GM12878 (cell line): ENCODE measurements around the gene CD55. TPM values are rescaled to one million over a fixed set of nuclear protein-coding genes. Genes with fewer than 3 reads are reported as not detected.

ENCODE experiments used
- ASH2L ChIP-seq: fragments of 300-600, 200-600 bp; sonication (generic); IDR thresholded peaks from 2 replicates; pipeline ENCODE4 v1.6.1; 2017; ENCODE audit warnings: low read depth, mild to moderate bottlenecking, borderline replicate concordance
- CHD1 ChIP-seq: IDR thresholded peaks from 2 replicates; pipeline ENCODE4 v1.6.1; 2012; ENCODE audit warnings: low read depth, low read length, improper control_type of control experiment
- HDAC2 ChIP-seq: fragments of 200-600 bp; sonication (generic); IDR thresholded peaks from 2 replicates; pipeline ENCODE4 v1.6.1; 2017
- JUND ChIP-seq: IDR thresholded peaks from 2 replicates; pipeline ENCODE4 v1.6.1; 2012; ENCODE audit warnings: low read depth, mild to moderate bottlenecking, low read length, improper control_type of control experiment, moderate library complexity
- MTA2 ChIP-seq: fragments of 450-650 bp; IDR thresholded peaks from 2 replicates; pipeline ENCODE4 v1.6.1; 2016; ENCODE audit warnings: low read depth, mild to moderate bottlenecking, moderate library complexity
- NR2F1 ChIP-seq: fragments of 450-650 bp; conservative IDR thresholded peaks from 2 replicates; pipeline ENCODE4 v1.6.1; 2017; ENCODE audit warnings: mild to moderate bottlenecking
- NRF1 ChIP-seq: conservative IDR thresholded peaks from 2 replicates; pipeline ENCODE4 v1.6.1; 2011; ENCODE audit warnings: mild to moderate bottlenecking, low read depth, low read length, improper control_type of control experiment
- PML ChIP-seq: IDR thresholded peaks from 2 replicates; pipeline ENCODE4 v1.6.1; 2012; ENCODE audit warnings: low read length, inconsistent platforms
- POU2F2 ChIP-seq: IDR thresholded peaks from 3 replicates; pipeline ENCODE4 v1.6.1; 2011; ENCODE audit warnings: low read depth, mild to moderate bottlenecking, low read length, borderline replicate concordance
- RBBP5 ChIP-seq: fragments of 200-600 bp; sonication (generic); conservative IDR thresholded peaks from 2 replicates; pipeline ENCODE4 v1.6.1; 2016
- RUNX3 ChIP-seq: IDR thresholded peaks from 2 replicates; pipeline ENCODE4 v1.6.1; 2012; ENCODE audit warnings: low read length, inconsistent platforms
- SMAD5 ChIP-seq: IDR thresholded peaks from 2 replicates; pipeline ENCODE4 v1.6.1; 2016; ENCODE audit warnings: antibody characterized with exemption, low read depth
- STAT3 ChIP-seq: IDR thresholded peaks from 2 replicates; pipeline ENCODE4 v1.6.1; 2011; ENCODE audit warnings: low read depth, low read length, improper control_type of control experiment
- YBX1 ChIP-seq: fragments of 450-650 bp; IDR thresholded peaks from 2 replicates; pipeline ENCODE4 v1.6.1; 2016; ENCODE audit warnings: antibody characterized with exemption
- ZNF24 ChIP-seq: fragments of 450-650 bp; IDR thresholded peaks from 2 replicates; pipeline ENCODE4 v1.6.1; 2017; ENCODE audit warnings: antibody characterized with exemption, mild to moderate bottlenecking
- ZNF274 ChIP-seq: IDR thresholded peaks from one replicate; pipeline ENCODE4 v1.8.0; 2011; ENCODE audit not compliant: insufficient read length, insufficient read depth
- polyA plus RNA-seq, 11 experiments: library from polyadenylated mRNA; depleted of rRNA in 4 of 11; unstranded in 6 of 11; stranded (reverse) in 5 of 11; fragments of >200 nt; fragmentation: Nextera tagmentation in 4 of 11; fragmentation: Illumina TruSeq in 1 of 11; extraction: Ambion mirVana in 4 of 11; extraction: Trizol in 1 of 11; gene quantifications; 1 replicate in 1 of 11; 2 replicates in 10 of 11; pipeline versions ENCODE4 v1.2.1 to v1.2.3, GENCODE V29; 2011 to 2016; ENCODE audit warnings: inconsistent platforms in 2 of 11, missing spikeins in 2 of 11, low read depth in 1 of 11
- total RNA-seq, 4 experiments: library from RNA; depleted of rRNA in 3 of 4; stranded (reverse); fragments of >200 nt in 3 of 4; fragmentation: Illumina TruSeq in 1 of 4; extraction: Trizol in 1 of 4; gene quantifications; 2 replicates each; pipeline versions ENCODE4 v1.2.1 to v1.2.3, GENCODE V29; 2013 to 2021
- TF ChIP-seq, protein P1 (sequence below): IDR thresholded peaks from 2 replicates; pipeline ENCODE4 v1.6.1; 2011; ENCODE audit warnings: low read depth, low read length, improper control_type of control experiment, borderline replicate concordance
- TF ChIP-seq, protein P2 (sequence below): fragments of 450-650 bp; IDR thresholded peaks from 2 replicates; pipeline ENCODE4 v1.6.1; 2017; ENCODE audit warnings: mild to moderate bottlenecking, moderate library complexity
- TF ChIP-seq, protein P3 (sequence below): fragments of 450-650 bp; IDR thresholded peaks from 2 replicates; pipeline ENCODE4 v1.6.1; 2014; ENCODE audit warnings: mild to moderate bottlenecking
- TF ChIP-seq, protein P4 (sequence below): IDR thresholded peaks from 2 replicates; pipeline ENCODE4 v1.6.1; 2012; ENCODE audit warnings: mild to moderate bottlenecking, low read depth, low read length
- TF ChIP-seq, protein P5 (sequence below): fragments of 450-650 bp; IDR thresholded peaks from 2 replicates; pipeline ENCODE4 v1.6.1; 2017; ENCODE audit warnings: borderline replicate concordance

Gene CD55
- total and polyA plus RNA-seq, 10 of the 15 experiments (the other 5 are each of a cell fraction or from before 2014, with no cell fraction given): 5.2 to 46.5 (median 15.1) TPM

DNA sequence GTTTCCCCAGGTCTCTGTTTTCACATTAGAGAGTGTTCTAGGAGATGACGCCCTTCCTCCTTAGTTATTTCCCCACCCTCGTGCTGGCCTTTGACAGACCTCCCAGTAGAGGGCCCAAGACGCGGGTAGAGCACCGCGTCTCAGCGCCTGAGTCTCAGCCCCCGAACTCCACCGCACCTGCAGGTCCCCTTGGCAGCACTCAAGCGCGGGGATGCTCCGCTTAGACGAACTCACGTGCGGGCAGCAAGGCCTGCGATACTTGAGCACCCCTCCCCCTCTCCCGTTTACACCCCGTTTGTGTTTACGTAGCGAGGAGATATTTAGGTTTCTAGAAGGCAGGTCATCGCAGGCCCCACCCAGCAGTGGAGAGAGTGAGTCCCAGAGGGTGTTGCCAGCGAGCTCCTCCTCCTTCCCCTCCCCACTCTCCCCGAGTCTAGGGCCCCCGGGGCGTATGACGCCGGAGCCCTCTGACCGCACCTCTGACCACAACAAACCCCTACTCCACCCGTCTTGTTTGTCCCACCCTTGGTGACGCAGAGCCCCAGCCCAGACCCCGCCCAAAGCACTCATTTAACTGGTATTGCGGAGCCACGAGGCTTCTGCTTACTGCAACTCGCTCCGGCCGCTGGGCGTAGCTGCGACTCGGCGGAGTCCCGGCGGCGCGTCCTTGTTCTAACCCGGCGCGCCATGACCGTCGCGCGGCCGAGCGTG lies at the start of gene CD55 (continued):
- TF ChIP-seq SMAD5 (no peak), PML (peak; percentile 76; the same call in 1 of the 2 replicates), STAT3 (no peak), ZNF274 (no peak), RUNX3 (peak; percentile 97), YBX1 (no peak), ZNF24 (no peak), MTA2 (peak; percentile 83), ASH2L (no peak), NR2F1 (peak; percentile 91), POU2F2 (peak; percentile 78; the same call in 2 of the 3 replicates), CHD1 (no peak), RBBP5 (no peak), JUND (peak; percentile 17; the same call in 1 of the 2 replicates), HDAC2 (no peak), NRF1 (no peak)
- TF ChIP-seq, protein P1, sequence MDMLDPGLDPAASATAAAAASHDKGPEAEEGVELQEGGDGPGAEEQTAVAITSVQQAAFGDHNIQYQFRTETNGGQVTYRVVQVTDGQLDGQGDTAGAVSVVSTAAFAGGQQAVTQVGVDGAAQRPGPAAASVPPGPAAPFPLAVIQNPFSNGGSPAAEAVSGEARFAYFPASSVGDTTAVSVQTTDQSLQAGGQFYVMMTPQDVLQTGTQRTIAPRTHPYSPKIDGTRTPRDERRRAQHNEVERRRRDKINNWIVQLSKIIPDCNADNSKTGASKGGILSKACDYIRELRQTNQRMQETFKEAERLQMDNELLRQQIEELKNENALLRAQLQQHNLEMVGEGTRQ: no peak; the same call in 1 of the 2 replicates
- TF ChIP-seq, protein P2, sequence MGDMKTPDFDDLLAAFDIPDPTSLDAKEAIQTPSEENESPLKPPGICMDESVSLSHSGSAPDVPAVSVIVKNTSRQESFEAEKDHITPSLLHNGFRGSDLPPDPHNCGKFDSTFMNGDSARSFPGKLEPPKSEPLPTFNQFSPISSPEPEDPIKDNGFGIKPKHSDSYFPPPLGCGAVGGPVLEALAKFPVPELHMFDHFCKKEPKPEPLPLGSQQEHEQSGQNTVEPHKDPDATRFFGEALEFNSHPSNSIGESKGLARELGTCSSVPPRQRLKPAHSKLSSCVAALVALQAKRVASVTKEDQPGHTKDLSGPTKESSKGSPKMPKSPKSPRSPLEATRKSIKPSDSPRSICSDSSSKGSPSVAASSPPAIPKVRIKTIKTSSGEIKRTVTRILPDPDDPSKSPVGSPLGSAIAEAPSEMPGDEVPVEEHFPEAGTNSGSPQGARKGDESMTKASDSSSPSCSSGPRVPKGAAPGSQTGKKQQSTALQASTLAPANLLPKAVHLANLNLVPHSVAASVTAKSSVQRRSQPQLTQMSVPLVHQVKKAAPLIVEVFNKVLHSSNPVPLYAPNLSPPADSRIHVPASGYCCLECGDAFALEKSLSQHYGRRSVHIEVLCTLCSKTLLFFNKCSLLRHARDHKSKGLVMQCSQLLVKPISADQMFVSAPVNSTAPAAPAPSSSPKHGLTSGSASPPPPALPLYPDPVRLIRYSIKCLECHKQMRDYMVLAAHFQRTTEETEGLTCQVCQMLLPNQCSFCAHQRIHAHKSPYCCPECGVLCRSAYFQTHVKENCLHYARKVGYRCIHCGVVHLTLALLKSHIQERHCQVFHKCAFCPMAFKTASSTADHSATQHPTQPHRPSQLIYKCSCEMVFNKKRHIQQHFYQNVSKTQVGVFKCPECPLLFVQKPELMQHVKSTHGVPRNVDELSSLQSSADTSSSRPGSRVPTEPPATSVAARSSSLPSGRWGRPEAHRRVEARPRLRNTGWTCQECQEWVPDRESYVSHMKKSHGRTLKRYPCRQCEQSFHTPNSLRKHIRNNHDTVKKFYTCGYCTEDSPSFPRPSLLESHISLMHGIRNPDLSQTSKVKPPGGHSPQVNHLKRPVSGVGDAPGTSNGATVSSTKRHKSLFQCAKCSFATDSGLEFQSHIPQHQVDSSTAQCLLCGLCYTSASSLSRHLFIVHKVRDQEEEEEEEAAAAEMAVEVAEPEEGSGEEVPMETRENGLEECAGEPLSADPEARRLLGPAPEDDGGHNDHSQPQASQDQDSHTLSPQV: no peak
- TF ChIP-seq, protein P3, sequence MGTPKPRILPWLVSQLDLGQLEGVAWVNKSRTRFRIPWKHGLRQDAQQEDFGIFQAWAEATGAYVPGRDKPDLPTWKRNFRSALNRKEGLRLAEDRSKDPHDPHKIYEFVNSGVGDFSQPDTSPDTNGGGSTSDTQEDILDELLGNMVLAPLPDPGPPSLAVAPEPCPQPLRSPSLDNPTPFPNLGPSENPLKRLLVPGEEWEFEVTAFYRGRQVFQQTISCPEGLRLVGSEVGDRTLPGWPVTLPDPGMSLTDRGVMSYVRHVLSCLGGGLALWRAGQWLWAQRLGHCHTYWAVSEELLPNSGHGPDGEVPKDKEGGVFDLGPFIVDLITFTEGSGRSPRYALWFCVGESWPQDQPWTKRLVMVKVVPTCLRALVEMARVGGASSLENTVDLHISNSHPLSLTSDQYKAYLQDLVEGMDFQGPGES: no peak
- TF ChIP-seq, protein P4, sequence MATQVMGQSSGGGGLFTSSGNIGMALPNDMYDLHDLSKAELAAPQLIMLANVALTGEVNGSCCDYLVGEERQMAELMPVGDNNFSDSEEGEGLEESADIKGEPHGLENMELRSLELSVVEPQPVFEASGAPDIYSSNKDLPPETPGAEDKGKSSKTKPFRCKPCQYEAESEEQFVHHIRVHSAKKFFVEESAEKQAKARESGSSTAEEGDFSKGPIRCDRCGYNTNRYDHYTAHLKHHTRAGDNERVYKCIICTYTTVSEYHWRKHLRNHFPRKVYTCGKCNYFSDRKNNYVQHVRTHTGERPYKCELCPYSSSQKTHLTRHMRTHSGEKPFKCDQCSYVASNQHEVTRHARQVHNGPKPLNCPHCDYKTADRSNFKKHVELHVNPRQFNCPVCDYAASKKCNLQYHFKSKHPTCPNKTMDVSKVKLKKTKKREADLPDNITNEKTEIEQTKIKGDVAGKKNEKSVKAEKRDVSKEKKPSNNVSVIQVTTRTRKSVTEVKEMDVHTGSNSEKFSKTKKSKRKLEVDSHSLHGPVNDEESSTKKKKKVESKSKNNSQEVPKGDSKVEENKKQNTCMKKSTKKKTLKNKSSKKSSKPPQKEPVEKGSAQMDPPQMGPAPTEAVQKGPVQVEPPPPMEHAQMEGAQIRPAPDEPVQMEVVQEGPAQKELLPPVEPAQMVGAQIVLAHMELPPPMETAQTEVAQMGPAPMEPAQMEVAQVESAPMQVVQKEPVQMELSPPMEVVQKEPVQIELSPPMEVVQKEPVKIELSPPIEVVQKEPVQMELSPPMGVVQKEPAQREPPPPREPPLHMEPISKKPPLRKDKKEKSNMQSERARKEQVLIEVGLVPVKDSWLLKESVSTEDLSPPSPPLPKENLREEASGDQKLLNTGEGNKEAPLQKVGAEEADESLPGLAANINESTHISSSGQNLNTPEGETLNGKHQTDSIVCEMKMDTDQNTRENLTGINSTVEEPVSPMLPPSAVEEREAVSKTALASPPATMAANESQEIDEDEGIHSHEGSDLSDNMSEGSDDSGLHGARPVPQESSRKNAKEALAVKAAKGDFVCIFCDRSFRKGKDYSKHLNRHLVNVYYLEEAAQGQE: no peak
- TF ChIP-seq, protein P5, sequence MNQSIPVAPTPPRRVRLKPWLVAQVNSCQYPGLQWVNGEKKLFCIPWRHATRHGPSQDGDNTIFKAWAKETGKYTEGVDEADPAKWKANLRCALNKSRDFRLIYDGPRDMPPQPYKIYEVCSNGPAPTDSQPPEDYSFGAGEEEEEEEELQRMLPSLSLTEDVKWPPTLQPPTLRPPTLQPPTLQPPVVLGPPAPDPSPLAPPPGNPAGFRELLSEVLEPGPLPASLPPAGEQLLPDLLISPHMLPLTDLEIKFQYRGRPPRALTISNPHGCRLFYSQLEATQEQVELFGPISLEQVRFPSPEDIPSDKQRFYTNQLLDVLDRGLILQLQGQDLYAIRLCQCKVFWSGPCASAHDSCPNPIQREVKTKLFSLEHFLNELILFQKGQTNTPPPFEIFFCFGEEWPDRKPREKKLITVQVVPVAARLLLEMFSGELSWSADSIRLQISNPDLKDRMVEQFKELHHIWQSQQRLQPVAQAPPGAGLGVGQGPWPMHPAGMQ: peak; percentile 44; the same call in 1 of the 2 replicates
